ENCODE results near the gene CUBN.

The CUBN gene

GRCh38 chr10:17006631-17007417 lies 122.8 kb downstream of the CUBN start:
- ATAC-seq, result no peak

- ATAC-seq, result no peak
Measured at GRCh38 chr10:17005621-17006566, 123.7 kb downstream of the CUBN start.

GRCh38 chr10:17004801-17005380 lies 124.7 kb downstream of the CUBN start:
- no peak for ATAC-seq

GRCh38 chr10:17003651-17004286 lies 125.8 kb downstream of the CUBN start:
- ATAC-seq, result no peak

GRCh38 chr10:17003151-17003550 lies 126.5 kb downstream of the CUBN start:
- peak; percentile 91 to 93 for ATAC-seq

GRCh38 chr10:17001961-17002749 lies 127.5 kb downstream of the CUBN start:
- peak; percentile 34 to 47 for ATAC-seq

- ATAC-seq, result no peak
Measured at GRCh38 chr10:17001297-17001744, 128.3 kb downstream of the CUBN start.

- ATAC-seq, result no peak
Measured at GRCh38 chr10:16999665-17000451, 129.8 kb downstream of the CUBN start.

GRCh38 chr10:16996530-16996964 lies 133.1 kb downstream of the CUBN start:
- ATAC-seq, result no peak

- ATAC-seq, result no peak
Measured at GRCh38 chr10:16995867-16996529, 133.6 kb downstream of the CUBN start.

GRCh38 chr10:16993186-16993585 lies 136.4 kb downstream of the CUBN start:
- ATAC-seq, result no peak

- no peak for ATAC-seq
Measured at GRCh38 chr10:16992611-16993119, 136.9 kb downstream of the CUBN start.

- ATAC-seq, result no peak
Measured at GRCh38 chr10:16991011-16991410, 138.6 kb downstream of the CUBN start.

- ATAC-seq, result no peak
Measured at GRCh38 chr10:16989826-16990293, 139.8 kb downstream of the CUBN start.

GRCh38 chr10:16988900-16989299 lies 140.7 kb downstream of the CUBN start:
- no peak for ATAC-seq

GRCh38 chr10:16987976-16988610 lies 141.5 kb downstream of the CUBN start:
- ATAC-seq, result no peak

- no peak for ATAC-seq
Measured at GRCh38 chr10:16987206-16987621, 142.4 kb downstream of the CUBN start.

GRCh38 chr10:16986406-16987205 lies 143.0 kb downstream of the CUBN start:
- ATAC-seq, result no peak

- no peak for ATAC-seq
Measured at GRCh38 chr10:16986082-16986405, 143.6 kb downstream of the CUBN start.

All from activated CD4-positive, CD25-positive, alpha-beta regulatory T cell treated with anti-CD3 and anti-CD28 coated beads, Interleukin-2, amount 50 U/mL, for 24 hours (primary cell).